ENCODE data around the gene TOR1AIP2.

GRCh38 chr1:179875596-179876299 lies 1.9 kb downstream of the TOR1AIP2 start:
- TF ChIP-seq JUND (IDR thresholded peaks at IDR 0.05) (no peak), EP300 (IDR thresholded peaks at IDR 0.05; ENCODE audit: borderline replicate concordance in 1 of 2, low read depth in 1 of 2, low read length in 1 of 2) (no peak), CTCF (IDR thresholded peaks at IDR 0.05) (no peak), TAF1 (IDR thresholded peaks at IDR 0.05; ENCODE audit: borderline replicate concordance, low read depth, low read length) (no peak), REST (IDR thresholded peaks at IDR 0.05; ENCODE audit: low read depth, low read length) (no peak), SMC3 (IDR thresholded peaks at IDR 0.05; ENCODE audit: low read depth, low read length) (no peak), GABPA (IDR thresholded peaks at IDR 0.05; ENCODE audit: low read depth) (no peak), FOXM1 (IDR thresholded peaks at IDR 0.05; ENCODE audit: low read depth) (no peak), FOXJ3 (CRISPR knock-in tag; IDR thresholded peaks at IDR 0.05) (no peak), RCOR1 (IDR thresholded peaks at IDR 0.05; ENCODE audit: low read length) (no peak)

All from SK-N-SH (cell line).